22Rv1 (cell line): ENCODE data around the gene GABBR2.

Experiments
- ZFX ChIP-seq: fragments of 450-650 bp; IDR thresholded peaks from 2 replicates; pipeline ENCODE4 v1.6.1; 2017; ENCODE audit warnings: antibody characterized with exemption, borderline replicate concordance
- TF ChIP-seq, protein P1 (sequence below): fragments of 450-650 bp; IDR thresholded peaks from 2 replicates; pipeline ENCODE4 v1.5.1; 2017; ENCODE audit warnings: mild to moderate bottlenecking

DNA sequence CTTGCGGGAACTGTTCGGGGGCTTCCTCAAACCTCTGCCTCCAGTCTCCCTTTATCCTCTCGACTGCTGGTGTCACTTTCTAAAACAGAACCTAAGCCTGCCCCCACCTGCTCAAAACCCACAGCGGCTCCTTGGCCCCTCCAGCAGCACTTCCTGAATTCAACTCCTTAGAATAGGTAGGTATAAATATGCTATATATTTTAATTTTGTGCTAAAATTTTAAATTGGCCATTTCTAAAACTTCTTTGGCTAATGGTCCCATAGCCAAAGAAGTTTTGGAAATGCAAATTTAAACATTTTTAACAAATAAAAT is 381.5 kb downstream of the GABBR2 start:
- TF ChIP-seq, protein P1, sequence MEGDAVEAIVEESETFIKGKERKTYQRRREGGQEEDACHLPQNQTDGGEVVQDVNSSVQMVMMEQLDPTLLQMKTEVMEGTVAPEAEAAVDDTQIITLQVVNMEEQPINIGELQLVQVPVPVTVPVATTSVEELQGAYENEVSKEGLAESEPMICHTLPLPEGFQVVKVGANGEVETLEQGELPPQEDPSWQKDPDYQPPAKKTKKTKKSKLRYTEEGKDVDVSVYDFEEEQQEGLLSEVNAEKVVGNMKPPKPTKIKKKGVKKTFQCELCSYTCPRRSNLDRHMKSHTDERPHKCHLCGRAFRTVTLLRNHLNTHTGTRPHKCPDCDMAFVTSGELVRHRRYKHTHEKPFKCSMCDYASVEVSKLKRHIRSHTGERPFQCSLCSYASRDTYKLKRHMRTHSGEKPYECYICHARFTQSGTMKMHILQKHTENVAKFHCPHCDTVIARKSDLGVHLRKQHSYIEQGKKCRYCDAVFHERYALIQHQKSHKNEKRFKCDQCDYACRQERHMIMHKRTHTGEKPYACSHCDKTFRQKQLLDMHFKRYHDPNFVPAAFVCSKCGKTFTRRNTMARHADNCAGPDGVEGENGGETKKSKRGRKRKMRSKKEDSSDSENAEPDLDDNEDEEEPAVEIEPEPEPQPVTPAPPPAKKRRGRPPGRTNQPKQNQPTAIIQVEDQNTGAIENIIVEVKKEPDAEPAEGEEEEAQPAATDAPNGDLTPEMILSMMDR, result no peak
- no peak for TF ChIP-seq ZFX
